GM12878 (cell line): Measurements from ENCODE around the gene TUBA4B. TPM values are rescaled to one million over a fixed set of nuclear protein-coding genes. Genes with fewer than 3 reads are reported as not detected.

ENCODE experiments used
- BACH1 ChIP-seq: fragments of 450-650 bp; IDR thresholded peaks from 2 replicates; pipeline ENCODE4 v1.6.1; 2017; ENCODE audit warnings: mild to moderate bottlenecking, borderline replicate concordance
- BCL3 ChIP-seq: IDR thresholded peaks from 2 replicates; pipeline ENCODE4 v1.6.1; 2011; ENCODE audit warnings: borderline replicate concordance, low read depth, mild to moderate bottlenecking, moderate library complexity, low read length; ENCODE audit not compliant: insufficient read depth, poor library complexity, severe bottlenecking
- CHD4 ChIP-seq: fragments of 200-600 bp; sonication (generic); IDR thresholded peaks from 2 replicates; pipeline ENCODE4 v1.6.1; 2016; ENCODE audit warnings: mild to moderate bottlenecking
- E2F8 ChIP-seq: fragments of 450-650 bp; IDR thresholded peaks from 2 replicates; pipeline ENCODE4 v1.6.1; 2018; ENCODE audit warnings: mild to moderate bottlenecking, low read depth, moderate library complexity; ENCODE audit not compliant: partially characterized antibody
- ESRRA ChIP-seq: IDR thresholded peaks from 2 replicates; pipeline ENCODE4 v1.6.1; 2012; ENCODE audit warnings: mild to moderate bottlenecking, low read length, improper control_type of control experiment
- GATAD2B ChIP-seq: fragments of 450-650 bp; conservative IDR thresholded peaks from 2 replicates; pipeline ENCODE4 v1.6.1; 2017; ENCODE audit warnings: low read depth, mild to moderate bottlenecking, moderate library complexity
- HDGF ChIP-seq: fragments of 450-650 bp; IDR thresholded peaks from 2 replicates; pipeline ENCODE4 v1.6.1; 2016; ENCODE audit warnings: antibody characterized with exemption
- HSF1 ChIP-seq: fragments of 150-350 bp; IDR thresholded peaks from 2 replicates; pipeline ENCODE4 v1.6.1; 2014; ENCODE audit warnings: mild to moderate bottlenecking, low read depth, low read length
- IKZF1 ChIP-seq: fragments of 450-650 bp; conservative IDR thresholded peaks from 2 replicates; pipeline ENCODE4 v1.6.1; 2017; ENCODE audit warnings: antibody characterized with exemption, mild to moderate bottlenecking
- KLF5 ChIP-seq: fragments of 450-650 bp; IDR thresholded peaks from 2 replicates; pipeline ENCODE4 v1.6.1; 2014; ENCODE audit warnings: mild to moderate bottlenecking; ENCODE audit not compliant: partially characterized antibody
- LARP7 ChIP-seq: fragments of 450-650 bp; IDR thresholded peaks from 2 replicates; pipeline ENCODE4 v1.6.1; 2017; ENCODE audit warnings: mild to moderate bottlenecking
- MEF2A ChIP-seq: IDR thresholded peaks from 2 replicates; pipeline ENCODE4 v1.6.1; 2011; ENCODE audit warnings: low read depth, mild to moderate bottlenecking, low read length, moderate library complexity; ENCODE audit not compliant: insufficient read depth
- MLLT1 ChIP-seq: fragments of 450-650 bp; IDR thresholded peaks from 2 replicates; pipeline ENCODE4 v1.6.1; 2016; ENCODE audit warnings: mild to moderate bottlenecking
- POLR2AphosphoS5 ChIP-seq: IDR thresholded peaks from 2 replicates; pipeline ENCODE4 v1.6.1; 2011; ENCODE audit warnings: mild to moderate bottlenecking, low read length, inconsistent platforms
- SIX5 ChIP-seq: IDR thresholded peaks from 2 replicates; pipeline ENCODE4 v1.6.1; 2011; ENCODE audit warnings: mild to moderate bottlenecking, low read depth, low read length, moderate library complexity; ENCODE audit not compliant: severe bottlenecking
- SMC3 ChIP-seq: IDR thresholded peaks from 2 replicates; pipeline ENCODE4 v1.6.1; 2011; ENCODE audit warnings: low read length, improper control_type of control experiment, borderline replicate concordance
- WRNIP1 ChIP-seq: IDR thresholded peaks from 2 replicates; pipeline ENCODE4 v1.6.1; 2011; ENCODE audit warnings: low read depth, low read length, improper control_type of control experiment, borderline replicate concordance
- YY1 ChIP-seq: IDR thresholded peaks from 2 replicates; pipeline ENCODE4 v1.6.1; 2011; ENCODE audit warnings: low read depth, mild to moderate bottlenecking, low read length
- ZSCAN29 ChIP-seq: fragments of 450-650 bp; IDR thresholded peaks from 2 replicates; pipeline ENCODE4 v1.6.1; 2017; ENCODE audit warnings: mild to moderate bottlenecking, moderate library complexity
- polyA plus RNA-seq, 11 experiments: library from polyadenylated mRNA; depleted of rRNA in 4 of 11; unstranded in 6 of 11; stranded (reverse) in 5 of 11; fragments of >200 nt; fragmentation: Nextera tagmentation in 4 of 11; fragmentation: Illumina TruSeq in 1 of 11; extraction: Ambion mirVana in 4 of 11; extraction: Trizol in 1 of 11; gene quantifications; 1 replicate in 1 of 11; 2 replicates in 10 of 11; pipeline versions ENCODE4 v1.2.1 to v1.2.3, GENCODE V29; 2011 to 2016; ENCODE audit warnings: inconsistent platforms in 2 of 11, missing spikeins in 2 of 11, low read depth in 1 of 11
- total RNA-seq, 4 experiments: library from RNA; depleted of rRNA in 3 of 4; stranded (reverse); fragments of >200 nt in 3 of 4; fragmentation: Illumina TruSeq in 1 of 4; extraction: Trizol in 1 of 4; gene quantifications; 2 replicates each; pipeline versions ENCODE4 v1.2.1 to v1.2.3, GENCODE V29; 2013 to 2021

Gene TUBA4B
- total and polyA plus RNA-seq, 10 of the 15 experiments (the other 5 are each of a cell fraction or from before 2014, with no cell fraction given): 0.07 TPM; not detected in 9

GRCh38 chr2:219218732-219219701 is 34.0 kb upstream of the TUBA4B start, which contains the start of gene ABCB6 (continued):
- no peak for TF ChIP-seq HSF1
- peak; percentile 93 for TF ChIP-seq BACH1
- no peak for TF ChIP-seq ESRRA
- no peak for TF ChIP-seq HDGF
- no peak for TF ChIP-seq CHD4
- no peak for TF ChIP-seq SMC3
- TF ChIP-seq YY1: peak; percentile 34; the same call in 1 of the 2 replicates
- peak; percentile 69 for TF ChIP-seq IKZF1
- peak; percentile 95 for TF ChIP-seq LARP7
- 0 out of 2 replicates have a peak, but pooled peaks have one; percentile 15 for TF ChIP-seq MLLT1
- no peak for TF ChIP-seq WRNIP1
- TF ChIP-seq BCL3: no peak
- TF ChIP-seq E2F8: peak; percentile 58
- TF ChIP-seq ZSCAN29: no peak
- no peak for TF ChIP-seq KLF5
- TF ChIP-seq GATAD2B: peak; percentile 89
- peak; percentile 88 for TF ChIP-seq POLR2AphosphoS5
- TF ChIP-seq MEF2A: no peak
- no peak for TF ChIP-seq SIX5
